GM12874 (cell line): Measurements from ENCODE around the gene CTNNA3.

Source experiments
- TF ChIP-seq, protein P1 (sequence below): IDR thresholded peaks from 2 replicates; pipeline ENCODE4 v1.5.1; 2011; ENCODE audit warnings: low read depth, mild to moderate bottlenecking, control low read depth, low read length, moderate library complexity; ENCODE audit not compliant: insufficient read depth

CTNNA3 gene

DNA sequence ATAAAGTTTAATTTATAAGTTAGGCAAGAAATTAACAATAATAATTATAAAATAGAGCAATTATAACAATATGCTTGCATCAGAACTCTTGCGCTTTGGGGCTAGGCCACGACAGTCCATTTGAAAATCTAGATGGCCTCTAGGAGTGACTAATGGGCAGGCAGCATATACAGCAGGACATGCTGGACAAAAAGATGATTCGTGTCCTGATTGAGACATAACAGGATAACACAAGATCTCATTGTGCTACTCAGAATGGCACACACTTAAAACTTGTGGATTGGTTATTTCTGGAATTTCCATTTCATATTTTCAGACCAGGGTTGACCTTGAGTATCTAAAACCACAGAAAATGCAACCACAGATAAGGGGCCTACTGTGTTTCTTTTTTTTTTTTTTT lies 27.5 kb downstream of the CTNNA3 start:
- TF ChIP-seq, protein P1, sequence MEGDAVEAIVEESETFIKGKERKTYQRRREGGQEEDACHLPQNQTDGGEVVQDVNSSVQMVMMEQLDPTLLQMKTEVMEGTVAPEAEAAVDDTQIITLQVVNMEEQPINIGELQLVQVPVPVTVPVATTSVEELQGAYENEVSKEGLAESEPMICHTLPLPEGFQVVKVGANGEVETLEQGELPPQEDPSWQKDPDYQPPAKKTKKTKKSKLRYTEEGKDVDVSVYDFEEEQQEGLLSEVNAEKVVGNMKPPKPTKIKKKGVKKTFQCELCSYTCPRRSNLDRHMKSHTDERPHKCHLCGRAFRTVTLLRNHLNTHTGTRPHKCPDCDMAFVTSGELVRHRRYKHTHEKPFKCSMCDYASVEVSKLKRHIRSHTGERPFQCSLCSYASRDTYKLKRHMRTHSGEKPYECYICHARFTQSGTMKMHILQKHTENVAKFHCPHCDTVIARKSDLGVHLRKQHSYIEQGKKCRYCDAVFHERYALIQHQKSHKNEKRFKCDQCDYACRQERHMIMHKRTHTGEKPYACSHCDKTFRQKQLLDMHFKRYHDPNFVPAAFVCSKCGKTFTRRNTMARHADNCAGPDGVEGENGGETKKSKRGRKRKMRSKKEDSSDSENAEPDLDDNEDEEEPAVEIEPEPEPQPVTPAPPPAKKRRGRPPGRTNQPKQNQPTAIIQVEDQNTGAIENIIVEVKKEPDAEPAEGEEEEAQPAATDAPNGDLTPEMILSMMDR: no peak

DNA sequence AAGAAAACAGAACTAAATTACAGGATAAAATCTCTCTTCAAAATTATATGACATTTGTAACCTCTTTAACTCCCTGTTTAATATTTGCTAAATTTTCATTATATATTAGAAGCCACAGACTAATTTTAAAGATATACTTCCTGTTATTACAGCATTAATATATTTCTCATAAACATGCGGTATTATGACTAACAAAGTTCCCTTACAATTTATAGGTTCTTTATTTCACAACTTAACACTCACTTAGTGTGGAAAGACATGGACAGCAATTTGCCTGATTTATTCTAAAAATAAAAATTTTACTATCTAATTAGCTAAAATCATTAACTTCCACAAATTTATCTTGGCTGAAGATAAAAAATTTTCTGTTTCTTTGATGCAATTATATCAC lies 29.0 kb downstream of the CTNNA3 start:
- TF ChIP-seq, protein P1: no peak

DNA sequence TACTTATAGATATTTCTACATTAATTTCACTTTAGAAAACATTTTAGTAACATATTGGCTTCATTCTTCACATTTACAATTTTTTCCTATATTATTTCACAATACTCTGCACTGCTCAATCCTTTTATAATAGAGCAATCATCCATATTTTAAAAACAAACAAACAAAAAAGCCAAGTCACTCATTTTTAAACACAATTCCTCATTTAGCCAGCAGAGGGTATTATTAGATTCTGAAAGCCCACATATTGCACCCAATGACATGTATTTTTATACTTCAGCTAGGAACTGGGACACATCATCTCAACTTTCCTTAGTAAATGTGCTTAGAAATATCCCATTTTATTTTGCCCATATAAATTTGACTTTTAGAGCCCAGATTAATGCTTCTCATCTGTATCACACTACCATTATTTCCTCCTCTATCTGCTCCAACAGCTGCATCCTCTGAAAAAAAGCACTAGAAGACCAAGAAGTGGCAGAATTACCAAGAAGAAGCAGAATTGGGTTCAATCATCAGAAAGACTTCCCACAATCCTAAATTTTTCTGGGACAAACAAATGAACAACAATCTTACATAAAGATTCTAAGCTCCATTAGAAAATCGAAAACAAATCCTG lies 29.5 kb downstream of the CTNNA3 start:
- TF ChIP-seq, protein P1: peak; percentile 20; the same call in 1 of the 2 replicates

DNA sequence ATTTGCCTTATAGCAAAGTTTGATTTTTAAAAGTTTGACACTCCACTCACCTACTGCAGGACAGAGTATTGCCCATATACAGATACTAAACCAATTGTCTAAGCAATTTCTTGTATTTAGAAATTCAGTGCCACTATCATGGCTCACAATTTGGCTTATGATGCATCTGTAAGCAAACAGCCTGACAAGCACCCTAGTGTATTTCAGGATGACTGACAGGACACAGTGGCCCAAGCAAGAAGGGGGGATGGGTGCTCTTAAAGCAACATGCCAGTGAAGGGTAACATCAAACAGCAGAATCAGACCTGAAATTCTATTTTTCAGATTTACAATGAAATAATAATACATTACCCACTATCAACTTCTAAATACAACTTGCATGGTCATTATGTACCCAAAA lies 30.5 kb downstream of the CTNNA3 start:
- TF ChIP-seq, protein P1: no peak

DNA sequence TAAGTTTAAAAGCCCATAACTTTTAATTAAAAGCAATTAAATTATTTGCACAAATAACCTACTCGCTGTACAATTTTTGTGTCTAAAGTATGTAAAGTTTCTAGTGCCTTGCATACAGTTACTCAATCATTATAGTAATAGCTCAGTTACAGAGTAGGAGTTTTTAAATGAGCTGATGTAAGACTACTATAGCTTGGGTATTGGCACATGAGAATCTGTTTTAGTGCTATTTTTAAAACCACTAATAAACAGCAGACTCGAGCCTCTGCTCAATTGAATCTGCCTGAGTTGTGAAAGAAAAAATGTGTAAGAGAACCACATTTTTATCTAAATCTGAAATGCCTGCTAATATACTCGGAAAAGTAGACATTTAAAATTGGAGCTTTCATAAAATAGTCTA lies 31.1 kb downstream of the CTNNA3 start:
- TF ChIP-seq, protein P1: no peak

DNA sequence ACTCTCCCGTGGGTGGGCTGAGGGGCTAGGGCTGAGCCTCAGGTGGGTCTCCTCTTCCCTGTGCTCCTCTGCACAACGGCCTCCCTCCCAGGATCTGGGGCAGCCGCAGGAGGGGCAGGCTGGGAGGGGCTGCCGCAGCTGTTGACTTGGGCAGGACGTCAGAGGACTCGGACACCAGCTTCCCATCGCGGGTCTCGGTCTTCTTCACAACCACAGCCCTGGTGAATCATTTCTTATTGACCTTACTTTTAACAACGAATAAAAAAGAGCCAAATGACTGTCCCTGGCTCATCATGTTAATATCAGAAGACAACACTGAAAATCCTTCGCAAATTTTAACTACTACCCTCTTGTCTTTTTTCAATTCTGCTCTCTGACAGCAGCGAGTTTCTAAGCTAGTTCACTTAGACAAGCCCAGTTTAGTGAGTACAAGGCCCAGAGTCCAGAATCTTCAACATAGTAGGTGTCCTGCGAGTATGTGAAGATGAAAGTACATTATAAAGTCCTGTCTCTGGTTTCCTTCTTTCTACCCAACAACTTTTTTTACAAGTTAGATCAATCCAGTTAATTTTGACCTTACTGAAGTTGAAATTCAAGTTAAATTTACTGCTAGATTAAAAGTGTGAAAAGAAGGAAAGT lies 32.4 kb downstream of the CTNNA3 start:
- TF ChIP-seq, protein P1: no peak

DNA sequence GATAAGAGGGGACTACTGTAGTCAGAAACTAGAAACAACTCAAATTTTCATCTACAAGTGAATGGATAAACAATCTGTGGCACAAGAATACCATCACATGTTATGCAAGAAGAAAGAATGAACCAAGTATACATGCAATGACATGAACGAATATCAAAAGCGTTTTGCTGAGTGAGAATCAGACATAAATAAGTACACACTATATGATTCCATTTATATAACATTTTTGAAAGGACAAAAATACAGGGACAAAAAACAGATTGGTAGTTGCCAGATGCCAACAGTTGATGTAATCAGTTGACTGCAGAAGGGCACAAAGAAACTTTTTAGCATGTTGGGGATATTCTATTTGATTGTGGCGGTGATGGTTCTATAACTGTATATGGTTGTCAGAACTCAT lies 33.6 kb downstream of the CTNNA3 start:
- TF ChIP-seq, protein P1: no peak
